GM12878 (cell line): Measurements from ENCODE around the gene SLF1. TPM values are rescaled to one million over a fixed set of nuclear protein-coding genes. Genes with fewer than 3 reads are reported as not detected.

Source experiments
- ATAC-seq: fragments of 200-7000 bp; cut with Tn5 transposase; 3 replicates; pipeline ENCODE4 v1.9.1; 2020; ENCODE audit warnings: mild to moderate bottlenecking, moderate library complexity
- BruUV-seq: library from RNA; stranded (reverse); fragments of 400-500 nt; replicated peaks from 2 replicates; lab custom pipeline; 2021; lab: Mats Ljungman, UMichigan
- CTCF ChIA-PET: fragments of 300-600 bp; sonication (Branson Sonifier 250); formaldehyde crosslinking; extraction: SDS; loops from one replicate; lab custom pipeline; 2021; ENCODE audit warnings: inconsistent platforms; lab: Yijun Ruan, JAX
- POLR2A ChIA-PET: fragments of 350-600 bp; formaldehyde crosslinking; extraction: SDS; loops from one replicate; lab custom pipeline; 2021; ENCODE audit warnings: inconsistent platforms; lab: Charles Lee
- RAD21 ChIA-PET: fragments of 300-600 bp; sonication (Branson Sonifier 250); formaldehyde crosslinking; loops from one replicate; lab custom pipeline; 2023; ENCODE audit warnings: antibody characterized with exemption; ENCODE audit not compliant: unreplicated experiment; lab: Charles Lee
- SMC1A ChIA-PET: fragments of 300-600 bp; sonication (Branson Sonifier 250); formaldehyde crosslinking; loops from one replicate; lab custom pipeline; 2023; ENCODE audit not compliant: unreplicated experiment, uncharacterized antibody; lab: Charles Lee
- DNase-seq: peaks from one replicate; pipeline ENCODE4 v3.0.0-alpha.2; 2011; ENCODE audit warnings: low read depth, low spot score
- FAIRE-seq: peaks from 3 replicates; lab custom pipeline; 2011; peaks lifted over from hg19 to GRCh38; lab: Jason Lieb, UNC
- H2AFZ ChIP-seq: 2 replicates; pipeline ENCODE4 v1.6.0; 2011; ENCODE audit warnings: low read depth, low read length, control low read depth; ENCODE audit not compliant: control insufficient read depth
- H3K27ac ChIP-seq: 2 replicates; pipeline ENCODE4 v1.5.1; 2011; ENCODE audit warnings: control low read depth; ENCODE audit not compliant: control insufficient read depth, insufficient read depth
- H3K27me3 ChIP-seq, 2 experiments: replicated peaks in 1 of 2; 2 replicates each; pipeline versions ENCODE4 v1.6.0 to v1.6.1; 2011; ENCODE audit warnings: low read length in 1 of 2; ENCODE audit not compliant: control insufficient read depth in 2 of 2, insufficient read depth in 2 of 2
- H3K36me3 ChIP-seq, 2 experiments: 2 replicates each; pipeline ENCODE4 v1.5.1; 2011; ENCODE audit warnings: low read length in 1 of 2; ENCODE audit not compliant: control insufficient read depth in 2 of 2, insufficient read depth in 2 of 2
- H3K4me1 ChIP-seq: 2 replicates; pipeline ENCODE4 v1.6.1; 2011; ENCODE audit warnings: mild to moderate bottlenecking, low read length, moderate library complexity, mixed read lengths; ENCODE audit not compliant: control insufficient read depth, insufficient read depth
- H3K4me2 ChIP-seq: 2 replicates; pipeline ENCODE4 v1.6.0; 2011; ENCODE audit warnings: control low read depth; ENCODE audit not compliant: control insufficient read depth, insufficient read depth
- H3K4me3 ChIP-seq: fragments of 200-600 bp; sonication (generic); 2 replicates; pipeline ENCODE4 v1.5.1; 2016
- H3K79me2 ChIP-seq: 2 replicates; pipeline ENCODE4 v1.6.0; 2011; ENCODE audit warnings: low read length; ENCODE audit not compliant: control insufficient read depth, insufficient read depth
- H3K9ac ChIP-seq: 2 replicates; pipeline ENCODE4 v1.8.0; 2011; ENCODE audit warnings: low read length, control low read depth, mixed read lengths; ENCODE audit not compliant: control insufficient read depth, insufficient read depth
- H3K9me3 ChIP-seq: replicated peaks from 3 replicates; pipeline ENCODE4 v1.5.1; 2011; ENCODE audit warnings: mild to moderate bottlenecking, low read length; ENCODE audit not compliant: control insufficient read depth, insufficient read depth
- H4K20me1 ChIP-seq: 2 replicates; pipeline ENCODE4 v1.6.0; 2011; ENCODE audit not compliant: control insufficient read depth, insufficient read depth
- EGR1 ChIP-seq, 2 experiments: IDR thresholded peaks; 1 replicate in 1 of 2; 2 replicates in 1 of 2; pipeline ENCODE4 v1.6.1; 2011 to 2012; ENCODE audit warnings: low read depth in 2 of 2, low read length in 2 of 2, borderline replicate concordance in 1 of 2, mild to moderate bottlenecking in 1 of 2, moderate library complexity in 1 of 2
- GABPA ChIP-seq: IDR thresholded peaks from 2 replicates; pipeline ENCODE4 v1.6.1; 2014; ENCODE audit warnings: antibody characterized with exemption, low read depth, mild to moderate bottlenecking, inconsistent platforms
- IRF4 ChIP-seq: IDR thresholded peaks from 2 replicates; pipeline ENCODE4 v1.6.1; 2011; ENCODE audit warnings: low read depth, low read length
- RBBP5 ChIP-seq: fragments of 200-600 bp; sonication (generic); conservative IDR thresholded peaks from 2 replicates; pipeline ENCODE4 v1.6.1; 2016
- SIX5 ChIP-seq: IDR thresholded peaks from 2 replicates; pipeline ENCODE4 v1.6.1; 2011; ENCODE audit warnings: mild to moderate bottlenecking, low read depth, low read length, moderate library complexity; ENCODE audit not compliant: severe bottlenecking
- STAT3 ChIP-seq: IDR thresholded peaks from 2 replicates; pipeline ENCODE4 v1.6.1; 2011; ENCODE audit warnings: low read depth, low read length, improper control_type of control experiment
- WGBS: methylation state at CpG from one replicate; pipeline ENCODE4 v1.1.6; 2016; ENCODE audit warnings: low lambda C conversion rate; ENCODE audit not compliant: insufficient replicate concordance, insufficient coverage; ENCODE audit errors: missing lambda C conversion rate; 5-methylcytosine and 5-hydroxymethylcytosine counted together
- in situ Hi-C: fragments of 300-500 bp; cut with MboI; formaldehyde crosslinking; loops from 9 replicates; pipeline ENCODE4 v1.14.3; 2018; ENCODE audit warnings: mixed read lengths
- intact Hi-C: fragments of 100-400 bp; cut with micrococcal nuclease; formaldehyde crosslinking; loops from one replicate; pipeline ENCODE4 v1.14.2; 2022; ENCODE audit not compliant: unreplicated experiment
- polyA plus RNA-seq, 11 experiments: library from polyadenylated mRNA; depleted of rRNA in 4 of 11; unstranded in 6 of 11; stranded (reverse) in 5 of 11; fragments of >200 nt; fragmentation: Nextera tagmentation in 4 of 11; fragmentation: Illumina TruSeq in 1 of 11; extraction: Ambion mirVana in 4 of 11; extraction: Trizol in 1 of 11; gene quantifications; 1 replicate in 1 of 11; 2 replicates in 10 of 11; pipeline versions ENCODE4 v1.2.1 to v1.2.3, GENCODE V29; 2011 to 2016; ENCODE audit warnings: inconsistent platforms in 2 of 11, missing spikeins in 2 of 11, low read depth in 1 of 11
- total RNA-seq, 4 experiments: library from RNA; depleted of rRNA in 3 of 4; stranded (reverse); fragments of >200 nt in 3 of 4; fragmentation: Illumina TruSeq in 1 of 4; extraction: Trizol in 1 of 4; gene quantifications; 2 replicates each; pipeline versions ENCODE4 v1.2.1 to v1.2.3, GENCODE V29; 2013 to 2021
- TF ChIP-seq, protein P1 (sequence below): IDR thresholded peaks from 2 replicates; pipeline ENCODE4 v1.6.1; 2011; ENCODE audit warnings: borderline replicate concordance, low read depth, mild to moderate bottlenecking, moderate library complexity, mixed read lengths, low read length; ENCODE audit not compliant: insufficient read depth; ENCODE audit errors: extremely low read length
- TF ChIP-seq, protein P2 (sequence below): fragments of 450-650 bp; IDR thresholded peaks from 2 replicates; pipeline ENCODE4 v1.6.1; 2014; ENCODE audit warnings: mild to moderate bottlenecking
- TF ChIP-seq, protein P3 (sequence below): fragments of 450-650 bp; IDR thresholded peaks from 2 replicates; pipeline ENCODE4 v1.6.1; 2017; ENCODE audit warnings: mild to moderate bottlenecking, low read depth, inconsistent platforms; ENCODE audit not compliant: poor library complexity, severe bottlenecking
- TF ChIP-seq, protein P4 (sequence below): IDR thresholded peaks from 2 replicates; pipeline ENCODE4 v1.6.1; 2011; ENCODE audit warnings: mild to moderate bottlenecking, low read depth, low read length, moderate library complexity; ENCODE audit not compliant: insufficient replicate concordance
- TF ChIP-seq, protein P5 (sequence below): fragments of 450-650 bp; IDR thresholded peaks from 2 replicates; pipeline ENCODE4 v1.6.1; 2017; ENCODE audit warnings: antibody characterized with exemption, mild to moderate bottlenecking, moderate library complexity

Gene SLF1
- total and polyA plus RNA-seq, 10 of the 15 experiments (the other 5 are each of a cell fraction or from before 2014, with no cell fraction given), result 8.1 to 27.0 (median 13.4) TPM

DNA sequence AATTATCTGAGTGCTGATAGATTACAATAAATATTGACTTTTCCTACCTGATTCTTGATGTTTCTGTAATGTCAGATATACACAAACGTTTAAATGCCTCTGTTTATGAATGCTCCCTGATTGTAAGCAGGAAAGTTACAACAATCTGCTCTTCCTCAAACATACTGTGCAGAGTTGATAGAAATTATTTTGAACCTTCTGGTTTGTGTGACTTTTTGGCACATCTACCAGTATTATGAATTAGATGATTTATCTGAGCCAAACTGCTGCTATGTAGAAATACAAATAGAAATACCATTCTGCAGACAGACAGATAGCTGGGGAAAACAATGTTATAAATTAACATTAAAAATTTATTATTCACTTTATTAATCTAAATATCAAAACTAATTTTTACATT, 113.0 kb downstream of the SLF1 start (continued):
- TF ChIP-seq, protein P1, sequence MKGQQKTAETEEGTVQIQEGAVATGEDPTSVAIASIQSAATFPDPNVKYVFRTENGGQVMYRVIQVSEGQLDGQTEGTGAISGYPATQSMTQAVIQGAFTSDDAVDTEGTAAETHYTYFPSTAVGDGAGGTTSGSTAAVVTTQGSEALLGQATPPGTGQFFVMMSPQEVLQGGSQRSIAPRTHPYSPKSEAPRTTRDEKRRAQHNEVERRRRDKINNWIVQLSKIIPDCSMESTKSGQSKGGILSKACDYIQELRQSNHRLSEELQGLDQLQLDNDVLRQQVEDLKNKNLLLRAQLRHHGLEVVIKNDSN, result no peak
- TF ChIP-seq RBBP5 (no peak), GABPA (no peak), EGR1 (IDR thresholded peaks at IDR 0.05; ENCODE audit: borderline replicate concordance in 1 of 2, low read depth in 2 of 2, low read length in 2 of 2) (no peak)
- TF ChIP-seq, protein P2, sequence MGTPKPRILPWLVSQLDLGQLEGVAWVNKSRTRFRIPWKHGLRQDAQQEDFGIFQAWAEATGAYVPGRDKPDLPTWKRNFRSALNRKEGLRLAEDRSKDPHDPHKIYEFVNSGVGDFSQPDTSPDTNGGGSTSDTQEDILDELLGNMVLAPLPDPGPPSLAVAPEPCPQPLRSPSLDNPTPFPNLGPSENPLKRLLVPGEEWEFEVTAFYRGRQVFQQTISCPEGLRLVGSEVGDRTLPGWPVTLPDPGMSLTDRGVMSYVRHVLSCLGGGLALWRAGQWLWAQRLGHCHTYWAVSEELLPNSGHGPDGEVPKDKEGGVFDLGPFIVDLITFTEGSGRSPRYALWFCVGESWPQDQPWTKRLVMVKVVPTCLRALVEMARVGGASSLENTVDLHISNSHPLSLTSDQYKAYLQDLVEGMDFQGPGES, result no peak

DNA sequence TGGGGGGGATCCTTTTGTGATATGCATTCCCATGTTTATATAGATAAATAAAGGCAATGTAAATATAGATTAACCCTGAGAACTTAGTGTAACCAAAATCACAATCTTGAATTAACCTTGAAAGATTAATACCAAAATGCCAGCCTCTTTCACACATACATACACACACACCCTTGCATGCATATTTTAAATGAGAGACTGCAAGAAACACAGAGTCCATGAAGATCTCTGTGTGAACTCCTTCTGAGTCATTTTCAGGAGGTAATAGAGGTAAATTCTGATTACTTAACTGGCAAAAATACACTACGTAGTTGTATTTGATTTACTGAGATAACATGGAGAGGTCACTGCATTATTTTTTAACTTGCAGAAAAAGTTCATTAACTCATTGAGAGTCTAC, 118.0 kb downstream of the SLF1 start:
- no peak overlapping the region for H3K4me3 ChIP-seq
- H4K20me1 ChIP-seq, result no peaks in the 10 kb centered on the region
- WGBS, result 96% methylated on average over 1 of the region's 1 CpG
- no peak overlapping the region for H3K9ac ChIP-seq
- SMC1A ChIA-PET, result interaction anchor here (0.7 to 5.9 kb wide), 12 partner anchors 10 to 213 kb away, joined by 3 to 59 read pairs (median 7); partner anchors contain the start of genes KIAA0825 and SLF1
- no peak for FAIRE-seq
- no peak overlapping the region for H3K27ac ChIP-seq
- RAD21 ChIA-PET, result interaction anchor here (0.6 to 3.9 kb wide), 8 partner anchors 13 to 216 kb away, joined by 3 to 74 read pairs (median 8); no protein-coding TSS in a partner anchor
- no peaks in the 10 kb centered on the region for H3K27me3 ChIP-seq
- in situ Hi-C loops (no loop called here), intact Hi-C loops (loop anchor here (5.0 kb wide), 1 partner anchor 339 kb away; no protein-coding TSS in a partner anchor)
- CTCF ChIA-PET, result interaction anchor here (0.6 to 3.9 kb wide), 15 partner anchors 14 to 246 kb away, joined by 3 to 83 read pairs (median 5); no protein-coding TSS in a partner anchor
- no peaks in the 10 kb centered on the region for H3K79me2 ChIP-seq
- no peaks in the 10 kb centered on the region for H3K36me3 ChIP-seq
- BruUV-seq, result no TSS peak
- H2AFZ ChIP-seq, result no peak overlapping the region
- ATAC-seq, result no peak
- POLR2A ChIA-PET, result no interaction called here
- H3K4me2 ChIP-seq, result no peak overlapping the region
- H3K4me1 ChIP-seq, result no peaks in the 10 kb centered on the region
- no peaks in the 10 kb centered on the region for H3K9me3 ChIP-seq
- no peak for DNase-seq
- TF ChIP-seq, protein P3, sequence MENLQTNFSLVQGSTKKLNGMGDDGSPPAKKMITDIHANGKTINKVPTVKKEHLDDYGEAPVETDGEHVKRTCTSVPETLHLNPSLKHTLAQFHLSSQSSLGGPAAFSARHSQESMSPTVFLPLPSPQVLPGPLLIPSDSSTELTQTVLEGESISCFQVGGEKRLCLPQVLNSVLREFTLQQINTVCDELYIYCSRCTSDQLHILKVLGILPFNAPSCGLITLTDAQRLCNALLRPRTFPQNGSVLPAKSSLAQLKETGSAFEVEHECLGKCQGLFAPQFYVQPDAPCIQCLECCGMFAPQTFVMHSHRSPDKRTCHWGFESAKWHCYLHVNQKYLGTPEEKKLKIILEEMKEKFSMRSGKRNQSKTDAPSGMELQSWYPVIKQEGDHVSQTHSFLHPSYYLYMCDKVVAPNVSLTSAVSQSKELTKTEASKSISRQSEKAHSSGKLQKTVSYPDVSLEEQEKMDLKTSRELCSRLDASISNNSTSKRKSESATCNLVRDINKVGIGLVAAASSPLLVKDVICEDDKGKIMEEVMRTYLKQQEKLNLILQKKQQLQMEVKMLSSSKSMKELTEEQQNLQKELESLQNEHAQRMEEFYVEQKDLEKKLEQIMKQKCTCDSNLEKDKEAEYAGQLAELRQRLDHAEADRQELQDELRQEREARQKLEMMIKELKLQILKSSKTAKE, result no peak
- TF ChIP-seq, protein P4, sequence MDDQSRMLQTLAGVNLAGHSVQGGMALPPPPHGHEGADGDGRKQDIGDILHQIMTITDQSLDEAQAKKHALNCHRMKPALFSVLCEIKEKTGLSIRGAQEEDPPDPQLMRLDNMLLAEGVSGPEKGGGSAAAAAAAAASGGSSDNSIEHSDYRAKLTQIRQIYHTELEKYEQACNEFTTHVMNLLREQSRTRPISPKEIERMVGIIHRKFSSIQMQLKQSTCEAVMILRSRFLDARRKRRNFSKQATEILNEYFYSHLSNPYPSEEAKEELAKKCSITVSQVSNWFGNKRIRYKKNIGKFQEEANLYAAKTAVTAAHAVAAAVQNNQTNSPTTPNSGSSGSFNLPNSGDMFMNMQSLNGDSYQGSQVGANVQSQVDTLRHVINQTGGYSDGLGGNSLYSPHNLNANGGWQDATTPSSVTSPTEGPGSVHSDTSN, result no peak
- TF ChIP-seq SIX5, result no peak
- TF ChIP-seq IRF4, result no peak
- TF ChIP-seq STAT3, result no peak
- TF ChIP-seq, protein P5, sequence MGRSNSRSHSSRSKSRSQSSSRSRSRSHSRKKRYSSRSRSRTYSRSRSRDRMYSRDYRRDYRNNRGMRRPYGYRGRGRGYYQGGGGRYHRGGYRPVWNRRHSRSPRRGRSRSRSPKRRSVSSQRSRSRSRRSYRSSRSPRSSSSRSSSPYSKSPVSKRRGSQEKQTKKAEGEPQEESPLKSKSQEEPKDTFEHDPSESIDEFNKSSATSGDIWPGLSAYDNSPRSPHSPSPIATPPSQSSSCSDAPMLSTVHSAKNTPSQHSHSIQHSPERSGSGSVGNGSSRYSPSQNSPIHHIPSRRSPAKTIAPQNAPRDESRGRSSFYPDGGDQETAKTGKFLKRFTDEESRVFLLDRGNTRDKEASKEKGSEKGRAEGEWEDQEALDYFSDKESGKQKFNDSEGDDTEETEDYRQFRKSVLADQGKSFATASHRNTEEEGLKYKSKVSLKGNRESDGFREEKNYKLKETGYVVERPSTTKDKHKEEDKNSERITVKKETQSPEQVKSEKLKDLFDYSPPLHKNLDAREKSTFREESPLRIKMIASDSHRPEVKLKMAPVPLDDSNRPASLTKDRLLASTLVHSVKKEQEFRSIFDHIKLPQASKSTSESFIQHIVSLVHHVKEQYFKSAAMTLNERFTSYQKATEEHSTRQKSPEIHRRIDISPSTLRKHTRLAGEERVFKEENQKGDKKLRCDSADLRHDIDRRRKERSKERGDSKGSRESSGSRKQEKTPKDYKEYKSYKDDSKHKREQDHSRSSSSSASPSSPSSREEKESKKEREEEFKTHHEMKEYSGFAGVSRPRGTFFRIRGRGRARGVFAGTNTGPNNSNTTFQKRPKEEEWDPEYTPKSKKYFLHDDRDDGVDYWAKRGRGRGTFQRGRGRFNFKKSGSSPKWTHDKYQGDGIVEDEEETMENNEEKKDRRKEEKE, result no peak
